K562 (cell line): ENCODE results near the gene OR51E2. TPM values are rescaled to one million over a fixed set of nuclear protein-coding genes. Genes with fewer than 3 reads are reported as not detected.

Source experiments
- ATAC-seq: fragments of 200-7000 bp; cut with Tn5 transposase; 3 replicates; pipeline ENCODE4 v1.9.1; 2020; ENCODE audit warnings: moderate library complexity
- BruUV-seq: library from RNA; stranded (reverse); fragments of 400-500 nt; replicated peaks from 2 replicates; lab custom pipeline; 2021; lab: Mats Ljungman, UMichigan
- CTCF ChIA-PET: fragments of 300-600 bp; formaldehyde crosslinking; extraction: SDS; loops from one replicate; lab custom pipeline; 2021; ENCODE audit warnings: low intra/inter-chr PET ratio; lab: Yijun Ruan, JAX
- POLR2A ChIA-PET: fragments of 300-600, 350-650 bp; sonication (Branson Sonifier 250); formaldehyde crosslinking; extraction: SDS; loops from one replicate; lab custom pipeline; 2021; ENCODE audit warnings: antibody characterized with exemption, inconsistent platforms; lab: Yijun Ruan, JAX
- DNase-seq, 4 experiments: peaks; one replicate each; pipeline versions ENCODE4 v3.0.0 to v3.0.0-alpha.2; 2011 to 2018; ENCODE audit warnings: low spot score in 3 of 4, mixed read lengths in 3 of 4; ENCODE audit errors: extremely low read depth in 1 of 4
- FAIRE-seq: peaks from 2 replicates; lab custom pipeline; 2011; peaks lifted over from hg19 to GRCh38; lab: Jason Lieb, UNC
- H2AFZ ChIP-seq: 2 replicates; pipeline ENCODE4 v1.6.0; 2011; ENCODE audit warnings: low read depth, low read length, control low read depth, inconsistent platforms
- H3K27ac ChIP-seq: fragments of 200-600 bp; 3 replicates; pipeline ENCODE4 v1.8.0; 2011; ENCODE audit warnings: low read depth, mild to moderate bottlenecking, control low read depth, inconsistent platforms, low read length, moderate library complexity, mixed read lengths; ENCODE audit errors: extremely low read depth
- H3K27me3 ChIP-seq, 2 experiments: fragments of 300-600 bp in 1 of 2; 2 replicates in 1 of 2; 3 replicates in 1 of 2; pipeline versions ENCODE4 v1.6.0 to v1.8.0; 2011; ENCODE audit warnings: inconsistent platforms in 2 of 2, low read length in 2 of 2, mild to moderate bottlenecking in 1 of 2, mixed read lengths in 1 of 2, moderate library complexity in 1 of 2; ENCODE audit not compliant: control insufficient read depth in 2 of 2, insufficient read depth in 2 of 2
- H3K36me3 ChIP-seq: fragments of 300-600 bp; 3 replicates; pipeline ENCODE4 v1.8.0; 2011; ENCODE audit warnings: mild to moderate bottlenecking, low read length, inconsistent platforms; ENCODE audit not compliant: control insufficient read depth, insufficient read depth
- H3K4me1 ChIP-seq, 2 experiments: fragments of 200-600 bp in 1 of 2; replicated peaks in 1 of 2; 2 replicates in 1 of 2; 3 replicates in 1 of 2; pipeline versions ENCODE4 v1.5.1 to v1.8.0; 2011; ENCODE audit warnings: inconsistent platforms in 2 of 2, low read length in 2 of 2, mild to moderate bottlenecking in 1 of 2, mixed read lengths in 1 of 2, moderate library complexity in 1 of 2; ENCODE audit not compliant: control insufficient read depth in 2 of 2, insufficient read depth in 2 of 2
- H3K4me2 ChIP-seq: 2 replicates; pipeline ENCODE4 v1.6.1; 2011; ENCODE audit warnings: low read length, control low read depth, inconsistent platforms, mixed read lengths; ENCODE audit not compliant: insufficient read depth
- H3K4me3 ChIP-seq: fragments of 200-600 bp; sonication (generic), shearing (Covaris generic); 2 replicates; pipeline ENCODE4 v1.5.1; 2016; ENCODE audit warnings: control low read depth, inconsistent platforms
- H3K79me2 ChIP-seq: fragments of 200-600 bp; 3 replicates; pipeline ENCODE4 v1.8.0; 2011; ENCODE audit warnings: low read length, inconsistent platforms; ENCODE audit not compliant: control insufficient read depth, insufficient read depth
- H3K9ac ChIP-seq, 2 experiments: 2 replicates each; pipeline versions ENCODE4 v1.6.0 to v1.6.1; 2011; ENCODE audit warnings: low read depth in 2 of 2, low read length in 2 of 2, control low read depth in 1 of 2, inconsistent platforms in 1 of 2, mild to moderate bottlenecking in 1 of 2, mixed read lengths in 1 of 2; ENCODE audit not compliant: insufficient read depth in 1 of 2
- H3K9me1 ChIP-seq: one replicate; pipeline ENCODE4 v1.6.0; 2011; ENCODE audit warnings: inconsistent platforms, mild to moderate bottlenecking, low read length, moderate library complexity; ENCODE audit not compliant: control insufficient read depth, insufficient read depth
- H3K9me3 ChIP-seq: replicated peaks from 2 replicates; pipeline ENCODE4 v1.5.1; 2011; ENCODE audit warnings: low read depth, low read length, inconsistent platforms; ENCODE audit not compliant: control insufficient read depth, insufficient read depth
- H4K20me1 ChIP-seq: replicated peaks from 2 replicates; pipeline ENCODE4 v1.6.1; 2011; ENCODE audit warnings: low read length, inconsistent platforms, mixed read lengths; ENCODE audit not compliant: control insufficient read depth, insufficient read depth
- CUX1 ChIP-seq: fragments of 200-800 bp; sonication (Bioruptor generic); IDR thresholded peaks from 2 replicates; pipeline ENCODE4 v1.6.1; 2016; ENCODE audit warnings: missing genetic modification characterization, missing compliant biosample characterization
- MEIS2 ChIP-seq: fragments of 450-650 bp; IDR thresholded peaks from 2 replicates; pipeline ENCODE4 v1.6.1; 2014; ENCODE audit warnings: mild to moderate bottlenecking; ENCODE audit not compliant: partially characterized antibody
- PBX2 ChIP-seq, 2 experiments: IDR thresholded peaks in 1 of 2; conservative IDR thresholded peaks in 1 of 2; 2 replicates each; pipeline ENCODE4 v1.6.1; 2016; ENCODE audit warnings: low read depth in 2 of 2, mild to moderate bottlenecking in 1 of 2, missing compliant biosample characterization in 1 of 2, missing genetic modification characterization in 1 of 2, moderate library complexity in 1 of 2
- PTBP1 ChIP-seq: fragments of 200-400 bp; formaldehyde crosslinking; IDR thresholded peaks from 2 replicates; pipeline ENCODE4 v1.6.1; 2017; ENCODE audit warnings: low read depth, low read length
- RERE ChIP-seq: sonication (generic); formaldehyde crosslinking; IDR thresholded peaks from 2 replicates; pipeline ENCODE4 v1.8.0; 2023; ENCODE audit warnings: missing genetic modification reagents, mild to moderate bottlenecking, borderline replicate concordance
- STAG1 ChIP-seq: sonication (generic); formaldehyde crosslinking; IDR thresholded peaks from 2 replicates; pipeline ENCODE4 v1.5.0; 2020; ENCODE audit warnings: missing genetic modification reagents, borderline replicate concordance
- TAF15 ChIP-seq: fragments of 200-400 bp; formaldehyde crosslinking; IDR thresholded peaks from 2 replicates; pipeline ENCODE4 v1.6.1; 2017; ENCODE audit warnings: mild to moderate bottlenecking, low read depth, low read length, moderate library complexity
- ZNF551 ChIP-seq: fragments of 250-450 bp; sonication (Bioruptor Pico); IDR thresholded peaks from 2 replicates; pipeline ENCODE4 v1.5.0; 2021; ENCODE audit warnings: mild to moderate bottlenecking, moderate library complexity
- WGBS: fragments of 100-300 bp; shearing (Covaris generic); methylation state at CpG from one replicate; pipeline ENCODE4 v1.1.6; 2016; ENCODE audit warnings: low coverage, mixed read lengths; ENCODE audit not compliant: insufficient coverage; ENCODE audit errors: missing lambda C conversion rate; 5-methylcytosine and 5-hydroxymethylcytosine counted together
- in situ Hi-C: fragments of 300-500 bp; cut with MboI; formaldehyde crosslinking; loops from 4 replicates; pipeline ENCODE4 v1.15.0; 2018; ENCODE audit warnings: inconsistent platforms, mixed read lengths
- intact Hi-C: fragments of 100-400 bp; cut with micrococcal nuclease; formaldehyde crosslinking; loops from 2 replicates; pipeline ENCODE4 v1.14.2; 2022
- polyA plus RNA-seq, 8 experiments: library from polyadenylated mRNA; depleted of rRNA in 4 of 8; stranded (reverse) in 5 of 8; unstranded in 3 of 8; fragments of >200 nt; fragmentation: Nextera tagmentation in 2 of 8; fragmentation: Illumina TruSeq in 1 of 8; extraction: Ambion mirVana in 2 of 8; extraction: Trizol in 1 of 8; gene quantifications; 2 replicates each; pipeline versions ENCODE4 v1.2.1 to v1.2.3, GENCODE V29; 2011 to 2014; ENCODE audit warnings: inconsistent platforms in 1 of 8, missing spikeins in 1 of 8
- total RNA-seq, 7 experiments: library from RNA; depleted of rRNA in 6 of 7; stranded (reverse); fragments of >200 nt in 6 of 7; fragmentation: Illumina TruSeq in 2 of 7; extraction: Trizol in 2 of 7; gene quantifications; 2 replicates each; pipeline versions ENCODE4 v1.2.1 to v1.2.3, GENCODE V29; 2011 to 2021; ENCODE audit warnings: low replicate concordance in 1 of 7

Gene OR51E2
- total and polyA plus RNA-seq, 9 of the 15 experiments (the other 6 are each of a cell fraction or from before 2014, with no cell fraction given) = not detected

- Histone ChIP-seq H3K9ac (no peak overlapping the region), H3K36me3 (no peaks in the 10 kb centered on the region), H2AFZ (no peak overlapping the region), H3K27ac (no peak overlapping the region), H3K9me1 (no peaks in the 10 kb centered on the region), H3K4me3 (no peak overlapping the region), H3K4me1 (peaks cover 0 to 8% of the 10 kb centered on the region in 2 experiments; a peak in 3 of 5 replicates), H3K9me3 (no peaks in the 10 kb centered on the region), H4K20me1 (no peaks in the 10 kb centered on the region), H3K27me3 (no peaks in the 10 kb centered on the region), H3K4me2 (no peak overlapping the region), H3K79me2 (no peaks in the 10 kb centered on the region)
- FAIRE-seq (no peak), DNase-seq (no peak), ATAC-seq (no peak)
- BruUV-seq = no TSS peak
- CTCF ChIA-PET = no interaction called here
- intact Hi-C loops (no loop called here), in situ Hi-C loops (no loop called here)
- WGBS = 18% methylated on average over 3 of the region's 3 CpGs
- POLR2A ChIA-PET = interaction anchor here (1.1 kb wide), 1 partner anchor 25 kb away, joined by 3 read pairs; no protein-coding TSS in a partner anchor
- TF ChIP-seq PBX2 (CRISPR knock-in tag; IDR thresholded peaks at IDR 0.05; ENCODE audit: low read depth) (no peak), PBX2 (tag; conservative IDR thresholded peaks at IDR 0.05; ENCODE audit: low read depth) (peak; percentile 52; the same call in 1 of the 2 replicates), ZNF551 (CRISPR knock-in tag) (no peak), PTBP1 (no peak), MEIS2 (peak; percentile 28), RERE (CRISPR knock-in tag) (no peak), TAF15 (no peak), CUX1 (CRISPR knock-in tag) (no peak), STAG1 (CRISPR knock-in tag) (no peak)
Observed at GRCh38 chr11:4664183-4664582, 33.5 kb downstream of the OR51E2 start.
